ENCODE results near the gene PRAMEF6. TPM values are rescaled to one million over a fixed set of nuclear protein-coding genes. Genes with fewer than 3 reads are reported as not detected.

Gene PRAMEF6
- total RNA-seq (ENCODE audit: low replicate concordance), result not detected in 2 replicates

DNA sequence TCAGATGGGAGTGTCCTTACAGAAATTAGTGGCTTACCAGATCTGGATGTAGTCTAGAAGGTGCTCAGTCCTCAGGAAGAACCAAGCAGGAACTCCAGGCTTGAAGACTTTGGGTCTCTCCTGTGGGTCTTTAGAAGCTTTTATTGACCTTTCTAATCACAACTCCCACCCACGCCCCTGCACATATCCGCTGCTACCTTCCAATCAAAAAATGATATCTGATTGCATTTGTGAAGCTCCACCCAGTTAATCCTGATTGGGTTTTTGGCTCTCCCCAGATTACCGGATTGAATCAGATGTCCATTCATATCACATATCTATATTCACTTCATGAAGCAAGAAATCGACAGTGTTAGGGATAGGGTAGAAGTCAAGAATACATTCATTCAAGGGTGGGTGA, at the start of gene PRAMEF6:
TSS of gene PRAMEF6 (minus strand) at position 101 of the 400 bp plus-strand sequence. CDS start 5,062 bp downstream, outside the sequence.

DNA sequence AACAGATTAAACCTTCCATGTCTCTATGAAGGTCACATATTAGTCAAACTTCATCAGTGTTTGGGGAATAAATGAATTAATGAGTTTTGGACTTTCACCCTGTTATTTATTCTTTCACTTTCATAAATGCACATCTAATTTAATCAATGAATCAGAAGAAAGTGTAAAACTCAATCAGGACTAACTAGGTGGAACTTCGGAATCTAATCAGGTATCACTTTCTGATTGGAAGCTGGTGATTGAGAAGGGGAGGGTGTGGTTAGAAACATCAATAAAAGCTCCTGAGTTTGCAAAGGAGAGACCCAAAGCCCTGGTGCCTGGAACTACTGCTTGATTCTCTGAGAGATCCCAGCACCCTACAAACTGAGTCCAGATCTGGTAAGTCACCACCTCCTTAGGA, 31.1 kb downstream of the PRAMEF6 start, which contains the start of gene PRAMEF7:
TSS of gene PRAMEF7 (plus strand) at position 301 of the 400 bp plus-strand sequence. CDS start 1,083 bp downstream, outside the sequence.

DNA sequence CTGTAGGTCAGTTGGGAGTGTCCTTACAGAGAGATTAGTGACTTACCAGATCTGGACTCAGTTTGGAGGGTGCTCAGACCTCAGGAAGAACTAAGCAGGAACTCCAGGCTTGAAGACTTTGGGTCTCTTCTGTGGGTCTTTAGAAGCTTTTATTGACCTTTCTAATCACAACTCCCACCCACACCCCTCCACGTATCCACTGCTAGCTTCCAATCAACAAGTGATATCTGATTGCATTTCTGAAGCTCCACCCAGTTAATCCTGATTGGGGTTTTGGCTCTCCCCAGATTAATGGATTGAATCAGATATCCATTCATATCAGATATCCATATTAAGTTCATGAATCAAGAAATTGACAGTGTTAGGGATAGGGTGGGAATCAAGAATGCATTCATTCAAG, 49.2 kb downstream of the PRAMEF6 start, which contains the start of gene PRAMEF10:
TSS of gene PRAMEF10 (minus strand) at position 101 of the 400 bp plus-strand sequence. CDS start 2,423 bp downstream, outside the sequence.

Other genes starting within 250 kb of the PRAMEF6 start
- not detected in 2 replicates for gene AADACL3, start 231.5 kb downstream of the PRAMEF6 start, total RNA-seq (ENCODE audit: low replicate concordance)
- not detected in 2 replicates for gene CFAP107, start 201.4 kb downstream of the PRAMEF6 start, total RNA-seq (ENCODE audit: low replicate concordance)
- gene PRAMEF12, start 173.8 kb downstream of the PRAMEF6 start, total RNA-seq (ENCODE audit: low replicate concordance), result not detected in 2 replicates
- not detected in 2 replicates for gene PRAMEF1, start 156.2 kb downstream of the PRAMEF6 start, total RNA-seq (ENCODE audit: low replicate concordance)
- gene PRAMEF11, start 116.2 kb downstream of the PRAMEF6 start, total RNA-seq (ENCODE audit: low replicate concordance), result not detected in 2 replicates
- gene HNRNPCL1, start 98.9 kb downstream of the PRAMEF6 start, total RNA-seq (ENCODE audit: low replicate concordance), result not detected in 2 replicates
- gene PRAMEF2, start 90.5 kb downstream of the PRAMEF6 start, total RNA-seq (ENCODE audit: low replicate concordance), result not detected in 2 replicates
- gene PRAMEF4, start 61.4 kb downstream of the PRAMEF6 start, total RNA-seq (ENCODE audit: low replicate concordance), result not detected in 2 replicates
- not detected in 2 replicates for gene PRAMEF10, start 49.3 kb downstream of the PRAMEF6 start, total RNA-seq (ENCODE audit: low replicate concordance)
- gene PRAMEF7, start 31.0 kb downstream of the PRAMEF6 start, total RNA-seq (ENCODE audit: low replicate concordance), result not detected in 2 replicates
- gene PRAMEF27, start 109.0 kb upstream of the PRAMEF6 start, total RNA-seq (ENCODE audit: low replicate concordance), result not detected in 2 replicates
- not detected in 2 replicates for gene HNRNPCL3, start 113.2 kb upstream of the PRAMEF6 start, total RNA-seq (ENCODE audit: low replicate concordance)
- not detected in 2 replicates for gene PRAMEF25, start 123.2 kb upstream of the PRAMEF6 start, total RNA-seq (ENCODE audit: low replicate concordance)
- not detected in 2 replicates for gene HNRNPCL2, start 169.3 kb upstream of the PRAMEF6 start, total RNA-seq (ENCODE audit: low replicate concordance)
- gene PRAMEF26, start 208.4 kb upstream of the PRAMEF6 start, total RNA-seq (ENCODE audit: low replicate concordance), result not detected in 2 replicates
- gene HNRNPCL4, start 218.1 kb upstream of the PRAMEF6 start, total RNA-seq (ENCODE audit: low replicate concordance), result not detected in 2 replicates
- gene PRAMEF9, start 224.3 kb upstream of the PRAMEF6 start, total RNA-seq (ENCODE audit: low replicate concordance), result not detected in 2 replicates